Mesodermal cell (in vitro differentiated cells): ENCODE measurements around the gene NMNAT3.

Source experiments
- H3K27ac ChIP-seq: 2 replicates; pipeline ENCODE4 v1.7.0; 2013; ENCODE audit warnings: mild to moderate bottlenecking, low read depth, low read length, moderate library complexity; ENCODE audit not compliant: severe bottlenecking
- H3K36me3 ChIP-seq: 2 replicates; pipeline ENCODE4 v1.7.1; 2013; ENCODE audit warnings: mild to moderate bottlenecking, low read length, moderate library complexity; ENCODE audit not compliant: control insufficient read depth, insufficient read depth
- H3K4me1 ChIP-seq: one replicate; pipeline ENCODE4 v1.7.1; 2013; ENCODE audit warnings: mild to moderate bottlenecking, low read length; ENCODE audit not compliant: insufficient read depth, control insufficient read depth, poor library complexity, severe bottlenecking
- H3K4me3 ChIP-seq: 2 replicates; pipeline ENCODE4 v1.7.0; 2013; ENCODE audit warnings: low read length, control low read depth, mild to moderate bottlenecking; ENCODE audit not compliant: insufficient read depth, poor library complexity, severe bottlenecking; ENCODE audit errors: extremely low read depth
- H3K9me3 ChIP-seq: 2 replicates; pipeline ENCODE4 v1.7.1; 2013; ENCODE audit warnings: mild to moderate bottlenecking, low read length, moderate library complexity; ENCODE audit not compliant: control insufficient read depth
- WGBS, 2 experiments: methylation state at CpG; one replicate each; pipeline ENCODE4 v1.1.5; 2013; ENCODE audit warnings: missing lambda C conversion rate in 2 of 2; ENCODE audit not compliant: insufficient coverage in 2 of 2; 5-methylcytosine and 5-hydroxymethylcytosine counted together

The NMNAT3 gene

GRCh38 chr3:139675327-139675726 lies 2.4 kb downstream of the NMNAT3 start:
- 71 to 76% methylated on average over 1 to 2 of the region's 2 CpGs for WGBS, 2 experiments
- Histone ChIP-seq H3K36me3 (no peaks in the 10 kb centered on the region), H3K4me3 (no peak overlapping the region), H3K9me3 (no peaks in the 10 kb centered on the region), H3K27ac (no peak overlapping the region), H3K4me1 (no peaks in the 10 kb centered on the region)

GRCh38 chr3:139674571-139675260 lies 3.1 kb downstream of the NMNAT3 start:
- WGBS, 2 experiments = 65 to 68% methylated on average over 2 to 4 of the region's 6 CpGs
- Histone ChIP-seq H3K9me3 (no peaks in the 10 kb centered on the region), H3K4me1 (no peaks in the 10 kb centered on the region), H3K36me3 (no peaks in the 10 kb centered on the region), H3K27ac (no peak overlapping the region), H3K4me3 (no peak overlapping the region)

GRCh38 chr3:139672884-139673283 lies 4.9 kb downstream of the NMNAT3 start:
- Histone ChIP-seq H3K9me3 (no peaks in the 10 kb centered on the region), H3K36me3 (no peaks in the 10 kb centered on the region), H3K4me3 (no peak overlapping the region), H3K27ac (no peak overlapping the region), H3K4me1 (no peaks in the 10 kb centered on the region)
- 81 to 91% methylated on average over 4 of the region's 4 CpGs for WGBS, 2 experiments

- Histone ChIP-seq H3K9me3 (no peaks in the 10 kb centered on the region), H3K4me1 (no peaks in the 10 kb centered on the region), H3K36me3 (no peaks in the 10 kb centered on the region), H3K27ac (no peak overlapping the region), H3K4me3 (no peak overlapping the region)
- WGBS, 2 experiments = 89 to 93% methylated on average over 1 to 4 of the region's 7 CpGs
Observed at GRCh38 chr3:139671863-139672646, 5.7 kb downstream of the NMNAT3 start.

GRCh38 chr3:139671107-139671506 lies 6.7 kb downstream of the NMNAT3 start:
- Histone ChIP-seq H3K27ac (no peak overlapping the region), H3K4me1 (no peaks in the 10 kb centered on the region), H3K9me3 (no peaks in the 10 kb centered on the region), H3K36me3 (no peaks in the 10 kb centered on the region), H3K4me3 (no peak overlapping the region)
- 71 to 81% methylated on average over 1 to 2 of the region's 2 CpGs for WGBS, 2 experiments

- Histone ChIP-seq H3K36me3 (no peaks in the 10 kb centered on the region), H3K4me3 (no peak overlapping the region), H3K27ac (no peak overlapping the region), H3K4me1 (no peaks in the 10 kb centered on the region), H3K9me3 (no peaks in the 10 kb centered on the region)
- 75 to 87% methylated on average over 3 of the region's 4 CpGs for WGBS, 2 experiments
Observed at GRCh38 chr3:139670196-139670595, 7.6 kb downstream of the NMNAT3 start.

GRCh38 chr3:139668332-139668731 lies 9.4 kb downstream of the NMNAT3 start:
- H3K27ac ChIP-seq = no peak overlapping the region
- H3K9me3 ChIP-seq = no peaks in the 10 kb centered on the region
- no peaks in the 10 kb centered on the region for H3K4me1 ChIP-seq
- no peaks in the 10 kb centered on the region for H3K36me3 ChIP-seq
- no peak overlapping the region for H3K4me3 ChIP-seq

GRCh38 chr3:139664958-139665357 lies 12.8 kb downstream of the NMNAT3 start:
- Histone ChIP-seq H3K27ac (no peak overlapping the region), H3K4me3 (no peak overlapping the region), H3K9me3 (no peaks in the 10 kb centered on the region), H3K36me3 (no peaks in the 10 kb centered on the region), H3K4me1 (no peaks in the 10 kb centered on the region)
- WGBS, 2 experiments = 67 to 73% methylated on average over 1 to 2 of the region's 2 CpGs

GRCh38 chr3:139660269-139660668 lies 17.5 kb downstream of the NMNAT3 start:
- Histone ChIP-seq H3K9me3 (no peaks in the 10 kb centered on the region), H3K36me3 (no peaks in the 10 kb centered on the region), H3K27ac (no peak overlapping the region), H3K4me1 (no peaks in the 10 kb centered on the region), H3K4me3 (no peak overlapping the region)
- 80% methylated on average over 1 of the region's 1 CpG; no CpG with 5 or more reads in 1 of the 2 experiments for WGBS, 2 experiments

GRCh38 chr3:139659511-139659910 lies 18.3 kb downstream of the NMNAT3 start:
- Histone ChIP-seq H3K36me3 (no peaks in the 10 kb centered on the region), H3K27ac (no peak overlapping the region), H3K9me3 (no peaks in the 10 kb centered on the region), H3K4me3 (no peak overlapping the region), H3K4me1 (no peaks in the 10 kb centered on the region)
- WGBS, 2 experiments = 85 to 92% methylated on average over 4 of the region's 4 CpGs

GRCh38 chr3:139657936-139658335 lies 19.8 kb downstream of the NMNAT3 start:
- Histone ChIP-seq H3K4me3 (no peak overlapping the region), H3K27ac (no peak overlapping the region), H3K9me3 (no peaks in the 10 kb centered on the region), H3K36me3 (no peaks in the 10 kb centered on the region), H3K4me1 (no peaks in the 10 kb centered on the region)
- 85% methylated on average over 2 of the region's 3 CpGs; no CpG with 5 or more reads in 1 of the 2 experiments for WGBS, 2 experiments
